ENCODE data around the gene METTL23. TPM values are rescaled to one million over a fixed set of nuclear protein-coding genes. Genes with fewer than 3 reads are reported as not detected.
A peak's percentile ranks its signal among the peaks of the same experiment; 100 is the strongest.
"Not testable (repeated sequence)": the region's sequence is repeated elsewhere in the genome, so short reads cannot be mapped to it uniquely, and the experiment has no call there.

METTL23 gene
- total RNA-seq, 2 donors from 2014 or later: 35.1 to 36.2 TPM

- DNase-seq (peak; percentile 97 to 99 (median 99)), ATAC-seq (peak; percentile 74)
- Mint-ChIP-seq H3K27ac (peak within 1 kb of the TSS; percentile 99), H3K27me3 (no peaks in the 10 kb centered on the region), H3K4me3 (peak within 1 kb of the TSS; percentile 96), H3K4me1 (peaks cover 49% of the 10 kb centered on the region), H3K36me3 (ENCODE audit: low read depth) (peaks cover 12% of the 10 kb centered on the region)
- peaks cover 6% of the 10 kb centered on the region for H3K9me3 ChIP-seq (ENCODE audit: control insufficient read depth, low read length, poor library complexity, severe bottlenecking)
Measured at GRCh38 chr17:76737082-76737675, 10.5 kb downstream of the METTL23 start, which contains the start of gene SRSF2. TSS of gene SRSF2 (minus strand) at chr17:76737331. CDS start at chr17:76737160, 171 bp downstream.

DNA sequence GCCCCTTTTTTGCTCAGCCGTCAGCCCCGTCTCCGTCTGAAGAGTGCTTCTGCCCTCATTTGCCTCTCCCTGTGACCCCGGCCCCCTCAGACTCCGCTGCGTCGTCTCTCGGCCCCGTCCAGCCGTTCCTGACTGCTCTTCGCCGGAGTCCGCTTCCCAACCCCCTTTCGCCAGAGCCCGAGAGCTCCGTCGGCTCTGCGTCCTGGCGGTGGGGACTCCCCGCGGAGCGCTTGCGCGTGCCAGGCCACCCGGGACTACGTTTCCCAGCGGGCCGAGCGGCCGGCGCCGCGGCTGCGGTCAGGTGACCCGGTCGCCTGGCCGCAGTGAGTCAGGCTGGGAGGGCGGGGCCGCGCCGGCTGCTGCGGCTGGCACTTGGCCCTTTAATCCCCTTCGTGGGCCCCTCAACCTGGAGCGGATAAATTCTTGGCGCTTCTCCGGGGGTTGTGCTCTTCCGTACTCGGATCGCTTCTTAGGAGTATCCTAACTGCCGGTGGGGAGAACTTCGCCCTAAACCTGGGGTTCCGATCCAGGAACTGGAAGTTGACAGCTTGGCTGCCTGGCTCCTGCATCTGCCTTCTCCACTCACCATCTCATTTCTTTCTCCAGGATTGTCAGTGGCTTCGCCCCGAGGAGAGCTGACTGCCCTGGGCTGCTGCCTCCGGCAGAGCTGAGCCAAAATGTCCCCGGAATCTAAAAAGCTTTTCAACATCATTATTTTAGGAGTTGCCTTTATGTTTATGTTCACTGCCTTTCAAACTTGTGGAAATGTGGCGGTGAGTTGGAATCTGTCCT is 11.2 kb downstream of the METTL23 start, which contains the start of gene MFSD11:
Gene MFSD11 (plus strand): TSS at position 444 of the 792 bp plus-strand sequence. CDS start 234 bp downstream, at position 678.
- DNase-seq (peak; percentile 86 to 94 (median 91)), ATAC-seq (peak; percentile 75)
- Mint-ChIP-seq H3K36me3 (ENCODE audit: low read depth) (peaks cover 13% of the 10 kb centered on the region), H3K27me3 (no peaks in the 10 kb centered on the region), H3K27ac (peak within 1 kb of the TSS; percentile 99), H3K4me3 (peak within 1 kb of the TSS; percentile 96), H3K4me1 (peaks cover 50% of the 10 kb centered on the region)
- H3K9me3 ChIP-seq (ENCODE audit: control insufficient read depth, low read length, poor library complexity, severe bottlenecking): peaks cover 6% of the 10 kb centered on the region

DNA sequence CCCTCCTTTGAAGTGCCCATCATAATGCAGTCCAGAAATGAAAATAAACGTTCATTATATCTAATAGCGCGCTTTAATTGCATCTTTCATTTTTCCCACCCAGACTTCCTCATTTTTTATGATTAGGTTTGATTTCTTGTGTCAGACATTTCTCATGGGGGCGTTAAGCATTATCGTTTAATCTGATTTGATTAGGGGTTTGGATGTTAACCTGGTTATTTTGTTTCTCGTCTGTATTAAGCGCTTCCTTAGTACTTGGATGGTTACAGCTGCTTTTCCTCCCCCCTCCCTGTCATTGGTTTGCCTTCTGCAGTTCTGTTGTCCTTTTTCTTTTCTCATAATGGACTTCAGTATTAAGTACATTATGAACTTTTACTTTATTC is 11.8 kb downstream of the METTL23 start:
- Mint-ChIP-seq H3K4me3 (peak overlapping the region; percentile 96), H3K27me3 (no peaks in the 10 kb centered on the region), H3K4me1 (peaks cover 44% of the 10 kb centered on the region), H3K36me3 (ENCODE audit: low read depth) (peaks cover 13% of the 10 kb centered on the region), H3K27ac (peak overlapping the region; percentile 99)
- ATAC-seq (no peak), DNase-seq (no peak)
- H3K9me3 ChIP-seq (ENCODE audit: control insufficient read depth, low read length, poor library complexity, severe bottlenecking): peaks cover 6% of the 10 kb centered on the region

- Mint-ChIP-seq H3K27ac (peak overlapping the region; percentile 29), H3K4me1 (peaks cover 33% of the 10 kb centered on the region)
- not testable (repeated sequence) for H3K4me3 Mint-ChIP-seq; H3K27me3 Mint-ChIP-seq; ATAC-seq; DNase-seq; H3K36me3 Mint-ChIP-seq (ENCODE audit: low read depth); H3K9me3 ChIP-seq (ENCODE audit: control insufficient read depth, low read length, poor library complexity, severe bottlenecking)
Measured at GRCh38 chr17:76739568-76740115, 13.0 kb downstream of the METTL23 start.

GRCh38 chr17:76740329-76741118 is 13.9 kb downstream of the METTL23 start:
- Mint-ChIP-seq H3K4me3 (no peak overlapping the region), H3K4me1 (peaks cover 28% of the 10 kb centered on the region), H3K27ac (no peak overlapping the region), H3K27me3 (no peaks in the 10 kb centered on the region), H3K36me3 (ENCODE audit: low read depth) (peaks cover 5% of the 10 kb centered on the region)
- ATAC-seq (no peak), DNase-seq (no peak)
- peaks cover 6% of the 10 kb centered on the region for H3K9me3 ChIP-seq (ENCODE audit: control insufficient read depth, low read length, poor library complexity, severe bottlenecking)

DNA sequence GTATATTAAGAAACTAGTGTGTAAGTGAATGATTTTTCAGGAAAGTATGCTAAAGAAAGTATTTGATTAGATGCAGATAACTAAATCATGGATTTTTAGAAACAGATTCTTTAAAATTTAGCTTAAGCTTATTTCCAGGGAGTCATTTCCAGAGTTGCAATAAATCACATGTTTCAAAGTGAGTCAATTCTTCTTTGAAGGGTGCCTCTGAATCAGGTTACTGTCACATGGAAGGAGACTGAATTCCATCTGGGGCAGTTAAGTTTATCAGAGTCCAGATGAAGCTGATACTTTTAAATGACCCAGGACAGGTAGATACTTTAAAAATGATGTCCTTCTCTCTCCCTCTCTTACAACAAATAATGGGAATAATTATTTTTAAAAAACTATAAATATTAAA is 16.3 kb downstream of the METTL23 start:
- Mint-ChIP-seq H3K4me1 (peaks cover 21% of the 10 kb centered on the region), H3K27me3 (no peaks in the 10 kb centered on the region), H3K27ac (no peak overlapping the region), H3K4me3 (no peak overlapping the region), H3K36me3 (ENCODE audit: low read depth) (peaks cover 2% of the 10 kb centered on the region)
- DNase-seq (no peak), ATAC-seq (no peak)
- no peaks in the 10 kb centered on the region for H3K9me3 ChIP-seq (ENCODE audit: control insufficient read depth, low read length, poor library complexity, severe bottlenecking)

GRCh38 chr17:76744747-76745146 is 18.1 kb downstream of the METTL23 start:
- H3K4me3 Mint-ChIP-seq: peak overlapping the region; percentile 33
- peaks cover 4% of the 10 kb centered on the region for H3K36me3 Mint-ChIP-seq (ENCODE audit: low read depth)
- H3K9me3 ChIP-seq (ENCODE audit: control insufficient read depth, low read length, poor library complexity, severe bottlenecking): no peaks in the 10 kb centered on the region
- peaks cover 10% of the 10 kb centered on the region for H3K4me1 Mint-ChIP-seq
- H3K27ac Mint-ChIP-seq: no peak overlapping the region
- H3K27me3 Mint-ChIP-seq: no peaks in the 10 kb centered on the region
- no peak for ATAC-seq
- DNase-seq: no peak

DNA sequence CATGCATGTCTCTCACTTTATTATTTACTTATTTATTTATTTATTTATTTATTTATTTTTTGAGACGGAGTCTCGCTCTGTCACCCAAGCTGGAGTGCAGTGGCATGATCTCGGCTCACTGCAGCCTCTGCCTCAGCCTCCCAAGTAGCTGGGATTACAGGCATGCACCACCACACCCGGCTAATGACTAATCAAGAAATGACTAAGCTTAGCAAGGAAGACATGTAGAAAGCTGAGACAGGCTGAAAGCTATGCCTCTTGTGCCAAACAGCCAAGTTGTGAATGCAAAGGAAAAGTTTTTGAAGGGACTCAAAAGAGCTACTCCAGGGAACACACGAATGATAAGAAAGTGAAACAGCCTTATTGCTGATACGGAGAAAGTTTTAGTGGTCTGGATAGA is 19.1 kb downstream of the METTL23 start:
- not testable (repeated sequence) for ATAC-seq; DNase-seq; H3K27me3 Mint-ChIP-seq; H3K4me1 Mint-ChIP-seq; H3K9me3 ChIP-seq (ENCODE audit: control insufficient read depth, low read length, poor library complexity, severe bottlenecking); H3K27ac Mint-ChIP-seq; H3K36me3 Mint-ChIP-seq (ENCODE audit: low read depth); H3K4me3 Mint-ChIP-seq

DNA sequence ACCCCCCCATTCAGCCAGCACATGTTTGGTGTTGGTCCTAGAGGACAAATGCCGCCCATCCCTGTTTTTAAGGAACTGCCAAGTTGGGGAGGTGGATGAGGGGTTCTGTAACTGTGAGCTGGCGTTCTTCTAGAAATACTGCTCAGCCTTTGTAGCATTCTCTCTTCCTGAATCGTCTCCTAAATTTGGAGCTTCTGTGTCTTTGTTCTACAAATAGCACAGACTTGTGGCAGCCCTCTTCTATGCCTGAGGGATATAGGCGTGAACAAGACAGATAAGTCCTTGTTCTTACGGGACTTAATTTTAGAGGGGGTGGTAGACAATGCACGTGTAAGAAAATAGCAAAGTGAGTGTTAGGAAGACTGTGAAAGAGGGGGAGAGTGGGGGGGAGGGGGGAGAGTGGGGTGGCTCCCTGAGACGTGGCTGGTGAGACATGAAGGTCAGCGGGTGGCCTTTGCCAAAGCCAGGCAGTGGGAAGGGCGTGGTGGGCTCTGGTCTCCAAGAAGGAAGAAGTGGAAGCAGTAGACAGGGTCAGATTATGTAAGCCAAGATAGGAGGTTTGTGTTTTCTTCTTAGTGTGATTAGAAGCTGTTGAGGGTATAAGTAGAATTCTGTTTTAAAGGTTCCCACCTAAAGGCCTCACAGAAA is 21.2 kb downstream of the METTL23 start:
- ATAC-seq: no peak
- peaks cover 10% of the 10 kb centered on the region for H3K4me1 Mint-ChIP-seq
- H3K27ac Mint-ChIP-seq: no peak overlapping the region
- H3K27me3 Mint-ChIP-seq: no peaks in the 10 kb centered on the region
- no peaks in the 10 kb centered on the region for H3K9me3 ChIP-seq (ENCODE audit: control insufficient read depth, low read length, poor library complexity, severe bottlenecking)
- no peak for DNase-seq
- H3K4me3 Mint-ChIP-seq: no peak overlapping the region
- H3K36me3 Mint-ChIP-seq (ENCODE audit: low read depth): peaks cover 5% of the 10 kb centered on the region

- H3K9me3 ChIP-seq (ENCODE audit: control insufficient read depth, low read length, poor library complexity, severe bottlenecking): no peaks in the 10 kb centered on the region
- Mint-ChIP-seq H3K4me1 (peaks cover 18% of the 10 kb centered on the region), H3K4me3 (no peak overlapping the region), H3K27me3 (no peaks in the 10 kb centered on the region), H3K27ac (no peak overlapping the region), H3K36me3 (ENCODE audit: low read depth) (peaks cover 5% of the 10 kb centered on the region)
- DNase-seq: no peak
- no peak for ATAC-seq
Measured at GRCh38 chr17:76748657-76749056, 22.0 kb downstream of the METTL23 start.

DNA sequence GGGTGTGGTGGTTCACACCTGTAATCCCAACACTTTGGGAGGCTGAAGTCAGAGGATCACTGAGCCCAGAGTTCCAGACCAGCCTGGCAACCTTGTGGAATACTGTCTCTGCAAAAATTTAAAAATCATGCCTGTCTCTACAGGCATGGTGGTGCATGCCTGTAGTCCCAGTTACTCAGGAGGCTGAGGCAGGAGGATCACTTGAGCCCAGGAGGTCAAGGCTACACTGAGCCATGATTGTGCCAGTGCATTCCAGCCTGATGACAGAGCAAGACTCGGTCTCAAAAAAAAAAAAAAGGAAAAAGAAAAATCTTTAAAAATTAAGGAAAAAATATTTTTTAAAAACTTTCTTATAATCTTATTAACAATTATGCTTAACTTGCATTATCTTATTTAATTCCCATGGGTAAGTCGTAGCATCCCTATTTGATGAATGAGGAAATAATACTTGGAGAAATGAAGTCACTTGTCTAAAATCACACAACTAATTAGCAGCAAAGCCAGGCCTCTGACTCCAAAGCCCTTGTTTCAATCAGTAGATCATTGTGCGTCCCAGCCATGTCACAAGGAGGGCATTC is 24.9 kb downstream of the METTL23 start:
- no peak for DNase-seq
- ATAC-seq: no peak
- H3K9me3 ChIP-seq (ENCODE audit: control insufficient read depth, low read length, poor library complexity, severe bottlenecking): no peaks in the 10 kb centered on the region
- no peak overlapping the region for H3K4me3 Mint-ChIP-seq
- H3K36me3 Mint-ChIP-seq (ENCODE audit: low read depth): peaks cover 5% of the 10 kb centered on the region
- peaks cover 18% of the 10 kb centered on the region for H3K4me1 Mint-ChIP-seq
- H3K27ac Mint-ChIP-seq: peak overlapping the region; percentile 99
- no peaks in the 10 kb centered on the region for H3K27me3 Mint-ChIP-seq

DNA sequence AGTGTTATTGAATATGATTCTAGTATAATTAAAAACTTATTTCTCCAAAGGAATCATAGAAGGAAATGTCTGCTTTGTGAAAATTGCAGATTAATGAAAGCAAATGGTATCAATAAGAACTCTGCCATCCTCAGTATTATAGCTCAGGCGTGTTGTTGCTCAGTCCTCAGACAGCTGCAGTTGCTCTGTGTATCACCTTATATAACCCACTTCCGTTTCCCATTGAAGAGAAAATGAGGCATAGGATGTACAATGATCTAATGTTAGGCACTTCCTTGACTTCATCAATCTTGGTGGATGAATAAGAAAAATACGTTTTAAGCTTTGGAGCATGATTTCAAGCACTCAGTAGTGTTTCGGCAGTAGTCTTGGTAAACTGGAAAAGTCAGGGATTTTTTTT is 25.4 kb downstream of the METTL23 start:
- peak overlapping the region; percentile 66 for H3K4me3 Mint-ChIP-seq
- no peaks in the 10 kb centered on the region for H3K27me3 Mint-ChIP-seq
- peaks cover 6% of the 10 kb centered on the region for H3K36me3 Mint-ChIP-seq (ENCODE audit: low read depth)
- no peak for DNase-seq
- peak; percentile 77 for ATAC-seq
- H3K4me1 Mint-ChIP-seq: peaks cover 19% of the 10 kb centered on the region
- H3K9me3 ChIP-seq (ENCODE audit: control insufficient read depth, low read length, poor library complexity, severe bottlenecking): no peaks in the 10 kb centered on the region
- peak overlapping the region; percentile 99 for H3K27ac Mint-ChIP-seq

Data from T-helper 17 cell (primary cell).